PC-9 (cell line): ENCODE measurements around the gene COL10A1. TPM values are rescaled to one million over a fixed set of nuclear protein-coding genes. Genes with fewer than 3 reads are reported as not detected.

Experiments used
- BruUV-seq: library from RNA; stranded (reverse); fragments of 400-500 nt; replicated peaks from 2 replicates; lab custom pipeline; 2021; lab: Mats Ljungman, UMichigan
- CTCF ChIA-PET: fragments of 300-600 bp; sonication (Branson Sonifier 250); formaldehyde crosslinking; loops from one replicate; lab custom pipeline; 2022; ENCODE audit warnings: antibody characterized with exemption; lab: Charles Lee
- POLR2A ChIA-PET: fragments of 300-600 bp; sonication (Branson Sonifier 250); formaldehyde crosslinking; loops from one replicate; lab custom pipeline; 2022; ENCODE audit warnings: antibody characterized with exemption; ENCODE audit not compliant: unreplicated experiment; lab: Charles Lee
- DNase-seq, 2 experiments: peaks; one replicate each; pipeline versions ENCODE4 v3.0.0 to v3.0.0-alpha.2; 2015 to 2022; ENCODE audit warnings: mixed read lengths in 1 of 2
- H2AFZ ChIP-seq: fragments of 200-600 bp; sonication (generic); 2 replicates; pipeline ENCODE4 v1.8.1; 2017; ENCODE audit warnings: antibody characterized with exemption
- H3F3A ChIP-seq: fragments of 200-600 bp; sonication (generic); 2 replicates; pipeline ENCODE4 v1.8.1; 2017; ENCODE audit warnings: antibody characterized with exemption, mild to moderate bottlenecking, low read depth; ENCODE audit not compliant: insufficient read depth
- H3K27ac ChIP-seq: fragments of 200-600 bp; sonication (generic); 2 replicates; pipeline ENCODE4 v1.6.1; 2016; ENCODE audit warnings: mixed run types
- H3K27me3 ChIP-seq: fragments of 200-600 bp; sonication (generic); 2 replicates; pipeline ENCODE4 v1.6.1; 2016; ENCODE audit warnings: low read depth, mixed run types; ENCODE audit not compliant: insufficient read depth
- H3K36me3 ChIP-seq: fragments of 200-600 bp; sonication (generic); 2 replicates; pipeline ENCODE4 v1.6.1; 2016; ENCODE audit warnings: low read depth, mixed run types
- H3K4me1 ChIP-seq: fragments of 200-600 bp; sonication (generic); replicated peaks from 2 replicates; pipeline ENCODE4 v1.6.1; 2016; ENCODE audit warnings: mixed run types; ENCODE audit not compliant: insufficient read depth
- H3K4me2 ChIP-seq: fragments of 200-600 bp; sonication (generic); 2 replicates; pipeline ENCODE4 v1.6.1; 2017; ENCODE audit warnings: mixed run types
- H3K4me3 ChIP-seq: fragments of 200-600 bp; sonication (generic); 2 replicates; pipeline ENCODE4 v1.6.1; 2016; ENCODE audit warnings: mixed run types
- H3K79me2 ChIP-seq: fragments of 200-600 bp; sonication (generic); 2 replicates; pipeline ENCODE4 v1.6.1; 2017; ENCODE audit warnings: low read depth, mixed run types
- H3K9me2 ChIP-seq: fragments of 200-600 bp; sonication (generic); 2 replicates; pipeline ENCODE4 v1.8.1; 2017; ENCODE audit warnings: mild to moderate bottlenecking; ENCODE audit not compliant: insufficient read depth
- H3K9me3 ChIP-seq: fragments of 200-600 bp; sonication (generic); 2 replicates; pipeline ENCODE4 v1.8.1; 2016; ENCODE audit warnings: low read depth; ENCODE audit not compliant: insufficient read depth
- H4K20me1 ChIP-seq: fragments of 200-600 bp; sonication (generic); 2 replicates; pipeline ENCODE4 v1.8.1; 2017; ENCODE audit not compliant: insufficient read depth
- EZH2 ChIP-seq: fragments of 200-600 bp; sonication (generic); IDR thresholded peaks from 2 replicates; pipeline ENCODE4 v1.8.0; 2017; ENCODE audit warnings: antibody characterized with exemption, low read depth
- intact Hi-C: fragments of 100-400 bp; cut with micrococcal nuclease; formaldehyde crosslinking; loops from one replicate; pipeline ENCODE4 v1.10.0; 2022; ENCODE audit not compliant: unreplicated experiment
- total RNA-seq: library from RNA; stranded (reverse); gene quantifications from 2 replicates; pipeline ENCODE4 v1.2.3, GENCODE V29; 2021
- TF ChIP-seq, protein P1 (sequence below): fragments of 200-600 bp; sonication (generic); conservative IDR thresholded peaks from 2 replicates; pipeline ENCODE4 v1.6.1; 2017; ENCODE audit warnings: mixed run types, antibody characterized with exemption, mild to moderate bottlenecking, moderate library complexity

COL10A1 gene
- total RNA-seq, 1 experiment from 2014 or later = not detected

GRCh38 chr6:116133453-116133852 lies 7.5 kb upstream of the COL10A1 start:
- ChIA-PET POLR2A (no interaction called here), CTCF (no interaction called here)
- no peaks in the 10 kb centered on the region for H3K9me3 ChIP-seq
- no peaks in the 10 kb centered on the region for H3K27me3 ChIP-seq
- H3K36me3 ChIP-seq = no peaks in the 10 kb centered on the region
- H3K27ac ChIP-seq = no peak overlapping the region
- no peak overlapping the region for H3K4me3 ChIP-seq
- no peaks in the 10 kb centered on the region for H3K4me1 ChIP-seq
- H3F3A ChIP-seq = no peaks in the 10 kb centered on the region
- no peak for DNase-seq
- intact Hi-C loops = no loop called here
- TF ChIP-seq, protein P1, sequence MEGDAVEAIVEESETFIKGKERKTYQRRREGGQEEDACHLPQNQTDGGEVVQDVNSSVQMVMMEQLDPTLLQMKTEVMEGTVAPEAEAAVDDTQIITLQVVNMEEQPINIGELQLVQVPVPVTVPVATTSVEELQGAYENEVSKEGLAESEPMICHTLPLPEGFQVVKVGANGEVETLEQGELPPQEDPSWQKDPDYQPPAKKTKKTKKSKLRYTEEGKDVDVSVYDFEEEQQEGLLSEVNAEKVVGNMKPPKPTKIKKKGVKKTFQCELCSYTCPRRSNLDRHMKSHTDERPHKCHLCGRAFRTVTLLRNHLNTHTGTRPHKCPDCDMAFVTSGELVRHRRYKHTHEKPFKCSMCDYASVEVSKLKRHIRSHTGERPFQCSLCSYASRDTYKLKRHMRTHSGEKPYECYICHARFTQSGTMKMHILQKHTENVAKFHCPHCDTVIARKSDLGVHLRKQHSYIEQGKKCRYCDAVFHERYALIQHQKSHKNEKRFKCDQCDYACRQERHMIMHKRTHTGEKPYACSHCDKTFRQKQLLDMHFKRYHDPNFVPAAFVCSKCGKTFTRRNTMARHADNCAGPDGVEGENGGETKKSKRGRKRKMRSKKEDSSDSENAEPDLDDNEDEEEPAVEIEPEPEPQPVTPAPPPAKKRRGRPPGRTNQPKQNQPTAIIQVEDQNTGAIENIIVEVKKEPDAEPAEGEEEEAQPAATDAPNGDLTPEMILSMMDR = no peak
- no peak for TF ChIP-seq EZH2
- no peak overlapping the region for H3K4me2 ChIP-seq
- H4K20me1 ChIP-seq = no peaks in the 10 kb centered on the region
- H3K9me2 ChIP-seq = no peaks in the 10 kb centered on the region
- H3K79me2 ChIP-seq = no peaks in the 10 kb centered on the region
- no TSS peak for BruUV-seq
- no peak overlapping the region for H2AFZ ChIP-seq

- Histone ChIP-seq H3K9me3 (no peaks in the 10 kb centered on the region), H4K20me1 (no peaks in the 10 kb centered on the region), H3K4me2 (no peak overlapping the region), H3F3A (no peaks in the 10 kb centered on the region), H3K36me3 (no peaks in the 10 kb centered on the region), H3K4me3 (no peak overlapping the region), H3K79me2 (no peaks in the 10 kb centered on the region), H3K27ac (no peak overlapping the region), H3K9me2 (no peaks in the 10 kb centered on the region), H2AFZ (no peak overlapping the region), H3K4me1 (no peaks in the 10 kb centered on the region), H3K27me3 (no peaks in the 10 kb centered on the region)
- CTCF ChIA-PET = interaction anchor here (0.6 kb wide), 1 partner anchor 66 kb away, joined by 7 read pairs; no protein-coding TSS in a partner anchor
- POLR2A ChIA-PET = no interaction called here
- intact Hi-C loops = no loop called here
- DNase-seq = no peak
- no TSS peak for BruUV-seq
- TF ChIP-seq, protein P1 = no peak
- no peak for TF ChIP-seq EZH2
Measured at GRCh38 chr6:116127771-116128493, 2.0 kb upstream of the COL10A1 start.

DNA sequence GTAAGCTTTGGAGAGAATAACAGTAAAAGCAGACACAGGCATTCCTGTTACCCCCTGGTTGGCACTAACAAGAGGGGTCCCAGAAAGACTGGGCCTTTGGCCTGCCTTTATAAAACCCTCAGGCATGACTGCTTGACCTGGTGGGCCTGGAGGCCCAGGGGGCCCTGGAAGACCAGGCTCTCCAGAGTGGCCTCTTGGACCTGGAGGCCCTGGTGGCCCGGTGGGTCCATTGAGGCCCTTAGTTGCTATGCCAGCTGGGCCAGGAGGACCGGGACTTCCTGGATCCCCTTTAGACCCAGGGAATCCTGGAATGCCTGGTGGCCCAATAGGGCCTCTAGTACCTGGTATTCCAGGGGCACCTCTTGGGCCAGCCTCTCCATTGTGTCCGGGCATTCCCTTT lies 5.5 kb downstream of the COL10A1 start:
- no peaks in the 10 kb centered on the region for H4K20me1 ChIP-seq
- peaks cover 5% of the 10 kb centered on the region for H3K36me3 ChIP-seq
- H3K27ac ChIP-seq = no peak overlapping the region
- H3F3A ChIP-seq = no peaks in the 10 kb centered on the region
- BruUV-seq = no TSS peak
- intact Hi-C loops = no loop called here
- H2AFZ ChIP-seq = no peak overlapping the region
- H3K4me3 ChIP-seq = no peak overlapping the region
- POLR2A ChIA-PET = no interaction called here
- H3K79me2 ChIP-seq = no peaks in the 10 kb centered on the region
- no peaks in the 10 kb centered on the region for H3K9me2 ChIP-seq
- no peak for DNase-seq
- no peaks in the 10 kb centered on the region for H3K9me3 ChIP-seq
- CTCF ChIA-PET = no interaction called here
- TF ChIP-seq, protein P1 = no peak
- TF ChIP-seq EZH2 = no peak
- no peak overlapping the region for H3K4me2 ChIP-seq
- H3K27me3 ChIP-seq = no peaks in the 10 kb centered on the region
- no peaks in the 10 kb centered on the region for H3K4me1 ChIP-seq
